ENCODE measurements around the gene PCDH18. TPM values are rescaled to one million over a fixed set of nuclear protein-coding genes. Genes with fewer than 3 reads are reported as not detected.

PCDH18 gene, protein sequence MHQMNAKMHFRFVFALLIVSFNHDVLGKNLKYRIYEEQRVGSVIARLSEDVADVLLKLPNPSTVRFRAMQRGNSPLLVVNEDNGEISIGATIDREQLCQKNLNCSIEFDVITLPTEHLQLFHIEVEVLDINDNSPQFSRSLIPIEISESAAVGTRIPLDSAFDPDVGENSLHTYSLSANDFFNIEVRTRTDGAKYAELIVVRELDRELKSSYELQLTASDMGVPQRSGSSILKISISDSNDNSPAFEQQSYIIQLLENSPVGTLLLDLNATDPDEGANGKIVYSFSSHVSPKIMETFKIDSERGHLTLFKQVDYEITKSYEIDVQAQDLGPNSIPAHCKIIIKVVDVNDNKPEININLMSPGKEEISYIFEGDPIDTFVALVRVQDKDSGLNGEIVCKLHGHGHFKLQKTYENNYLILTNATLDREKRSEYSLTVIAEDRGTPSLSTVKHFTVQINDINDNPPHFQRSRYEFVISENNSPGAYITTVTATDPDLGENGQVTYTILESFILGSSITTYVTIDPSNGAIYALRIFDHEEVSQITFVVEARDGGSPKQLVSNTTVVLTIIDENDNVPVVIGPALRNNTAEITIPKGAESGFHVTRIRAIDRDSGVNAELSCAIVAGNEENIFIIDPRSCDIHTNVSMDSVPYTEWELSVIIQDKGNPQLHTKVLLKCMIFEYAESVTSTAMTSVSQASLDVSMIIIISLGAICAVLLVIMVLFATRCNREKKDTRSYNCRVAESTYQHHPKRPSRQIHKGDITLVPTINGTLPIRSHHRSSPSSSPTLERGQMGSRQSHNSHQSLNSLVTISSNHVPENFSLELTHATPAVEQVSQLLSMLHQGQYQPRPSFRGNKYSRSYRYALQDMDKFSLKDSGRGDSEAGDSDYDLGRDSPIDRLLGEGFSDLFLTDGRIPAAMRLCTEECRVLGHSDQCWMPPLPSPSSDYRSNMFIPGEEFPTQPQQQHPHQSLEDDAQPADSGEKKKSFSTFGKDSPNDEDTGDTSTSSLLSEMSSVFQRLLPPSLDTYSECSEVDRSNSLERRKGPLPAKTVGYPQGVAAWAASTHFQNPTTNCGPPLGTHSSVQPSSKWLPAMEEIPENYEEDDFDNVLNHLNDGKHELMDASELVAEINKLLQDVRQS
- total RNA-seq (ENCODE audit: unreplicated experiment), result 7.4 TPM
- long read RNA-seq, result 0 reads

GRCh38 chr4:137531986-137532868 is at the start of gene PCDH18:
Gene PCDH18 (minus strand): TSS chr4:137532494. CDS start chr4:137532088, 406 bp downstream.
- no peaks in the 10 kb centered on the region for H3K27me3 Mint-ChIP-seq (ENCODE audit: unreplicated experiment)
- H3K27ac Mint-ChIP-seq (ENCODE audit: unreplicated experiment), result no peak within 1 kb of the TSS
- DNase-seq, result peak; percentile 49
- H3K9me3 Mint-ChIP-seq (ENCODE audit: unreplicated experiment), result no peaks in the 10 kb centered on the region
- no peaks in the 10 kb centered on the region for H3K36me3 Mint-ChIP-seq (ENCODE audit: unreplicated experiment)
- peaks cover 6% of the 10 kb centered on the region for H3K4me1 Mint-ChIP-seq (ENCODE audit: low read depth, unreplicated experiment)
- no peak within 1 kb of the TSS for H3K4me3 Mint-ChIP-seq (ENCODE audit: unreplicated experiment)
- TF ChIP-seq CTCF (IDR thresholded peaks at IDR 0.05; ENCODE audit: partially characterized antibody, unreplicated experiment), result no peak

- H3K4me3 Mint-ChIP-seq (ENCODE audit: unreplicated experiment), result no peak overlapping the region
- peaks cover 9% of the 10 kb centered on the region for H3K36me3 Mint-ChIP-seq (ENCODE audit: unreplicated experiment)
- H3K27me3 Mint-ChIP-seq (ENCODE audit: unreplicated experiment), result no peaks in the 10 kb centered on the region
- peaks cover 4% of the 10 kb centered on the region for H3K4me1 Mint-ChIP-seq (ENCODE audit: low read depth, unreplicated experiment)
- no peaks in the 10 kb centered on the region for H3K9me3 Mint-ChIP-seq (ENCODE audit: unreplicated experiment)
- H3K27ac Mint-ChIP-seq (ENCODE audit: unreplicated experiment), result no peak overlapping the region
- DNase-seq, result no peak
- no peak for TF ChIP-seq CTCF (IDR thresholded peaks at IDR 0.05; ENCODE audit: partially characterized antibody, unreplicated experiment)
Measured at GRCh38 chr4:137576446-137576845, 44.2 kb upstream of the PCDH18 start.

DNA sequence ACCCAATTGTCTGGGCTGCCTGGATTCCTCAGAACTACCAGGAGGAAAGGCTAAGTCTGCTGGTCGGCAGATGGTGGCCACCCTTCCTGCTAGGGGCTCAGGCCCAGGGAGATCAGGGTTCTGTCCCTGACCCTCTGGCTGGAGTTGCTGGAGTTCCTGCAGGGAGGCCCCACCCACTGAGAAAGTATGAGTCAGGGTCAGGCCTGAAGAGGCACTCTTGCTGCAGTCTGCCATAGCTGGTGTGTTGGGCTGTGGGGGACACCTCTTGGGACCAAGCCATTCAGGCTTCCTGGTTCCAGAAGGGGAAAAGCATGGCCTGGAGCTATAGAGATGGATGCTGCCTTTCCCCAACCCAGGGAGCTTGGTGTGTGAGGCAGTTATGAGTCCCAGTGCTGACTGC is 40.4 kb upstream of the PCDH18 start:
- no peak for TF ChIP-seq CTCF (IDR thresholded peaks at IDR 0.05; ENCODE audit: partially characterized antibody, unreplicated experiment)
- no peaks in the 10 kb centered on the region for H3K9me3 Mint-ChIP-seq (ENCODE audit: unreplicated experiment)
- peaks cover 11% of the 10 kb centered on the region for H3K36me3 Mint-ChIP-seq (ENCODE audit: unreplicated experiment)
- no peak overlapping the region for H3K27ac Mint-ChIP-seq (ENCODE audit: unreplicated experiment)
- peaks cover 4% of the 10 kb centered on the region for H3K4me1 Mint-ChIP-seq (ENCODE audit: low read depth, unreplicated experiment)
- H3K27me3 Mint-ChIP-seq (ENCODE audit: unreplicated experiment), result no peaks in the 10 kb centered on the region
- H3K4me3 Mint-ChIP-seq (ENCODE audit: unreplicated experiment), result no peak overlapping the region
- no peak for DNase-seq

DNA sequence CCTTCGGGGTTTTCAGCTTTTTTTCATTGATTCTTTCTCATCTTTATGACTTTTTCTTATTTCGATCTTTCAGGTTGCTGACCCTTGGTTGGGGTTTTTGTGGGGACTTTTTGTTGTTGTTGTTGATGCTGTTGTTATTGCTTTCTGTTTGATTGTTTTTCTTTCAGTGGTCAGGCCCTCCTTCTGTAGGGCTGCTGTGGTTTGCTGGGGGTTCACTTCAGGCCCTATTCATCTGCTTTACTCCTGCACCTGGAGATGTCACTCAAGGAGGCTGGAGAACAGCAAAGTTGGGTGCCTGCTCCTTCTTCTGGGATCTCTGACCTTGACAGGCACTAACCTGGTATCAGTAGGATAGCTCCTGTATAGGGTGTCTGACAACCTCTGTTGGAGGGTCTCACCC is 39.9 kb upstream of the PCDH18 start:
- no peak for TF ChIP-seq CTCF (IDR thresholded peaks at IDR 0.05; ENCODE audit: partially characterized antibody, unreplicated experiment)
- Mint-ChIP-seq H3K9me3 (ENCODE audit: unreplicated experiment) (no peaks in the 10 kb centered on the region), H3K4me1 (ENCODE audit: low read depth, unreplicated experiment) (peaks cover 4% of the 10 kb centered on the region), H3K36me3 (ENCODE audit: unreplicated experiment) (peaks cover 11% of the 10 kb centered on the region), H3K27me3 (ENCODE audit: unreplicated experiment) (no peaks in the 10 kb centered on the region), H3K27ac (ENCODE audit: unreplicated experiment) (no peak overlapping the region), H3K4me3 (ENCODE audit: unreplicated experiment) (no peak overlapping the region)
- no peak for DNase-seq
